ENCODE measurements around the gene TP73.

TP73 gene

GRCh38 chr1:3783651-3784474 is 131.5 kb downstream of the TP73 start:
- no peak for DNase-seq (ENCODE audit: low read depth)

DNA sequence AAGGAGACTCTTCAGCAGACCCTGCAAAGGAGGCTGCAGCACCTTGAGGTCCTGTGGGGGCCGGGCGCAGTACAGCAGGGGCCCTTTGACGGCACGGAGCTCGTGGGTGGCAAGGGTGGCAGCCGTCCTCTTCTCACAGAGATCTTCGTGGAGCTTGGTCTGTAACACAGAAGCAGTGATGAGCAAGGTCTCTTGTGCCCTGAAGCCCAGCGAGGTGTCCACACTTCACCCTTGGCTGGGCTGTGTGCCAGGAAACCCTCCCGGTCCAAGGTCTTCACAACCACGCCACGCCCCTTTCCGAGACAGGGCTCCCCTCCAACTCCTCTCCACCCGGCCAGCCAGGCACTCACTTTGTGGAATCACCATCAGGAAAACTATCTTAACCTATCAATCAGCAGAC is 132.7 kb downstream of the TP73 start:
- no peak for DNase-seq (ENCODE audit: low read depth)

GRCh38 chr1:3785456-3786157 is 133.3 kb downstream of the TP73 start:
- DNase-seq (ENCODE audit: low read depth): no peak
